K562 (cell line): Measurements from ENCODE around the gene INPP5E. TPM values are rescaled to one million over a fixed set of nuclear protein-coding genes. Genes with fewer than 3 reads are reported as not detected.

Experiments used
- BHLHE40 ChIP-seq: IDR thresholded peaks from 2 replicates; pipeline ENCODE4 v1.6.1; 2011; ENCODE audit warnings: low read length, improper control_type of control experiment
- ELF2 ChIP-seq: fragments of 250-450 bp; sonication (Bioruptor Pico); IDR thresholded peaks from 2 replicates; pipeline ENCODE4 v1.5.0; 2021; ENCODE audit warnings: mild to moderate bottlenecking
- HDAC8 ChIP-seq: fragments of 450-650 bp; IDR thresholded peaks from 2 replicates; pipeline ENCODE4 v1.6.1; 2016; ENCODE audit warnings: mild to moderate bottlenecking, missing genetic modification characterization, moderate library complexity, missing compliant biosample characterization
- JUND ChIP-seq, 2 experiments: IDR thresholded peaks; 2 replicates in 1 of 2; 3 replicates in 1 of 2; pipeline ENCODE4 v1.6.1; 2011; ENCODE audit warnings: borderline replicate concordance in 2 of 2, low read depth in 2 of 2, low read length in 2 of 2, improper control_type of control experiment in 1 of 2, missing biosample characterization in 1 of 2, missing genetic modification characterization in 1 of 2, missing genetic modification reagents in 1 of 2
- MBD2 ChIP-seq: sonication (generic); IDR thresholded peaks from 2 replicates; pipeline ENCODE4 v1.6.1; 2016; ENCODE audit warnings: low read depth, borderline replicate concordance
- NCOA6 ChIP-seq: fragments of 450-650 bp; IDR thresholded peaks from 2 replicates; pipeline ENCODE4 v1.6.1; 2017; ENCODE audit warnings: mild to moderate bottlenecking
- NEUROD1 ChIP-seq: fragments of 150-350 bp; IDR thresholded peaks from 2 replicates; pipeline ENCODE4 v1.6.1; 2014; ENCODE audit warnings: borderline replicate concordance, low read length, low read depth; ENCODE audit not compliant: partially characterized antibody
- OTX1 ChIP-seq: fragments of 450-650 bp; formaldehyde crosslinking; IDR thresholded peaks from 2 replicates; pipeline ENCODE4 v1.4.0; 2022; ENCODE audit warnings: mild to moderate bottlenecking
- PPARD ChIP-seq: fragments of 250-450 bp; sonication (Bioruptor Pico); IDR thresholded peaks from 2 replicates; pipeline ENCODE4 v1.8.0; 2022; ENCODE audit warnings: inconsistent platforms, mild to moderate bottlenecking, moderate library complexity
- SNIP1 ChIP-seq: fragments of 450-650 bp; IDR thresholded peaks from 2 replicates; pipeline ENCODE4 v1.7.1; 2017; ENCODE audit warnings: low read depth, mild to moderate bottlenecking
- SOX6 ChIP-seq: fragments of 450-650 bp; IDR thresholded peaks from 2 replicates; pipeline ENCODE4 v1.6.1; 2014; ENCODE audit warnings: mild to moderate bottlenecking
- TARDBP ChIP-seq: fragments of 450-650 bp; IDR thresholded peaks from 2 replicates; pipeline ENCODE4 v1.6.1; 2016
- USF2 ChIP-seq: sonication (generic); formaldehyde crosslinking; IDR thresholded peaks from 2 replicates; pipeline ENCODE4 v1.5.0; 2020; ENCODE audit warnings: missing genetic modification reagents
- ZBTB40 ChIP-seq, 2 experiments: fragments of 450-650 bp in 1 of 2; sonication (generic) in 1 of 2; formaldehyde crosslinking in 1 of 2; IDR thresholded peaks; 2 replicates each; pipeline versions ENCODE4 v1.7.1 to v1.9.0; 2016 to 2022; ENCODE audit warnings: inconsistent platforms in 1 of 2, mild to moderate bottlenecking in 1 of 2, missing genetic modification reagents in 1 of 2
- ZNF586 ChIP-seq: fragments of 450-650 bp; formaldehyde crosslinking; conservative IDR thresholded peaks from 2 replicates; pipeline ENCODE4 v1.4.0; 2020; ENCODE audit warnings: mild to moderate bottlenecking, moderate library complexity
- ZZZ3 ChIP-seq: fragments of 450-650 bp; IDR thresholded peaks from 2 replicates; pipeline ENCODE4 v1.6.1; 2016; ENCODE audit warnings: antibody characterized with exemption, mild to moderate bottlenecking, moderate library complexity
- polyA plus RNA-seq, 8 experiments: library from polyadenylated mRNA; depleted of rRNA in 4 of 8; stranded (reverse) in 5 of 8; unstranded in 3 of 8; fragments of >200 nt; fragmentation: Nextera tagmentation in 2 of 8; fragmentation: Illumina TruSeq in 1 of 8; extraction: Ambion mirVana in 2 of 8; extraction: Trizol in 1 of 8; gene quantifications; 2 replicates each; pipeline versions ENCODE4 v1.2.1 to v1.2.3, GENCODE V29; 2011 to 2014; ENCODE audit warnings: inconsistent platforms in 1 of 8, missing spikeins in 1 of 8
- total RNA-seq, 7 experiments: library from RNA; depleted of rRNA in 6 of 7; stranded (reverse); fragments of >200 nt in 6 of 7; fragmentation: Illumina TruSeq in 2 of 7; extraction: Trizol in 2 of 7; gene quantifications; 2 replicates each; pipeline versions ENCODE4 v1.2.1 to v1.2.3, GENCODE V29; 2011 to 2021; ENCODE audit warnings: low replicate concordance in 1 of 7

The INPP5E gene
- total and polyA plus RNA-seq, 9 of the 15 experiments (the other 6 are each of a cell fraction or from before 2014, with no cell fraction given), result 0.38 to 17.4 (median 4.9) TPM

DNA sequence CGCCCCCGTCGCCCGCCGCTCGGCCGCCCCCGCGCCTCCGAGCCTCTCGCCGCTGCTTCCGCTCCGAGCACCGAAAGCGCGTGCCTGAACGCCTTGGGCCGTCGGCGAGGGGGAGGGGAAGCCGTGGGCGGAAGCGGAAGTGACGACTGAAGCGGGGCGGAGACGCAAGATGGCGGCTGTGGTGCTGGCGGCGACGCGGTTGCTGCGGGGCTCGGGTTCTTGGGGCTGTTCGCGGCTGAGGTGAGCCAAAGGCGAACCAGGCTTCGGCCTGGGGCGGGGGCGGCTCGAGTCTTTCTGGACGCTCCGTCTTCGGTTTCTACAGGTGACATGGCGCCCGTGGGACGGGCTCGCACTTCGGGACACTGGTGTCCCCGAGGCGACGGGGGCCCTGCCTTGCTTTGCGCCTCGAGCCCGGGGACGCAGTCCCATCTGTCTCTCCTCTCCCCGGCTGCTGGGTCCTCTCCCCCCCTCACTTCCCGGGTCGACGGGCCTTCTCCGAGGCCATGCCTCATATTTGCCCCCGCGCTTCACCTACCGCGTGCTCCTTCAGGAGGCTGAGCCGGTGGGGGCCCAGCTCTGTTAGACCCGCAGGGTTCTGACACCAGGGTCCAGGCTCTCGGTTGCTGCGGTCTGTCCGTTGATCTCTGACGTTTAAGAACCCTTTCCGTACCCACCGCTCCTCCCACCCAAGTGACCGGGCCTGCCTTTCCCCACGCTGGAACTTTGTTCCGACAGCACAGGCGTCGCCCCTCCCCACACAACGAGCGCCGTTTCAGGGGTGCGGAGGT, 29.0 kb downstream of the INPP5E start, which contains the start of the genes ENTR1 and PMPCA (continued):
- peak; percentile 95 for TF ChIP-seq ZBTB40 (IDR thresholded peaks at IDR 0.05)
- no peak for TF ChIP-seq ZBTB40 (CRISPR knock-in tag; IDR thresholded peaks at IDR 0.05)
- no peak for TF ChIP-seq HDAC8
- TF ChIP-seq NEUROD1, result peak; percentile 60
- peak; percentile 53; the same call in 1 of the 2 replicates for TF ChIP-seq MBD2
- no peak for TF ChIP-seq TARDBP
- TF ChIP-seq ZNF586 (CRISPR knock-in tag), result no peak
- peak; percentile 41 for TF ChIP-seq JUND (IDR thresholded peaks at IDR 0.05; ENCODE audit: borderline replicate concordance, low read depth, low read length)
- no peak; the same call in 2 of the 3 replicates for TF ChIP-seq JUND (tag; IDR thresholded peaks at IDR 0.05; ENCODE audit: borderline replicate concordance, low read depth, low read length)
- TF ChIP-seq BHLHE40, result peak; percentile 77
- no peak for TF ChIP-seq SNIP1
- TF ChIP-seq ZZZ3, result no peak
- TF ChIP-seq NCOA6, result no peak
- no peak for TF ChIP-seq ELF2 (CRISPR knock-in tag)
- TF ChIP-seq SOX6, result no peak
- no peak for TF ChIP-seq USF2 (CRISPR knock-in tag)
- TF ChIP-seq OTX1 (CRISPR knock-in tag), result peak; percentile 54; the same call in 1 of the 2 replicates
- TF ChIP-seq PPARD, result no peak
